GM12878 (cell line): ENCODE results near the gene USP35. TPM values are rescaled to one million over a fixed set of nuclear protein-coding genes. Genes with fewer than 3 reads are reported as not detected.

Source experiments
- ATAC-seq: fragments of 200-7000 bp; cut with Tn5 transposase; 3 replicates; pipeline ENCODE4 v1.9.1; 2020; ENCODE audit warnings: mild to moderate bottlenecking, moderate library complexity
- BruUV-seq: library from RNA; stranded (reverse); fragments of 400-500 nt; replicated peaks from 2 replicates; lab custom pipeline; 2021; lab: Mats Ljungman, UMichigan
- CTCF ChIA-PET: fragments of 300-600 bp; sonication (Branson Sonifier 250); formaldehyde crosslinking; extraction: SDS; loops from one replicate; lab custom pipeline; 2021; ENCODE audit warnings: inconsistent platforms; lab: Yijun Ruan, JAX
- POLR2A ChIA-PET: fragments of 350-600 bp; formaldehyde crosslinking; extraction: SDS; loops from one replicate; lab custom pipeline; 2021; ENCODE audit warnings: inconsistent platforms; lab: Charles Lee
- RAD21 ChIA-PET: fragments of 300-600 bp; sonication (Branson Sonifier 250); formaldehyde crosslinking; loops from one replicate; lab custom pipeline; 2023; ENCODE audit warnings: antibody characterized with exemption; ENCODE audit not compliant: unreplicated experiment; lab: Charles Lee
- SMC1A ChIA-PET: fragments of 300-600 bp; sonication (Branson Sonifier 250); formaldehyde crosslinking; loops from one replicate; lab custom pipeline; 2023; ENCODE audit not compliant: unreplicated experiment, uncharacterized antibody; lab: Charles Lee
- DNase-seq: peaks from one replicate; pipeline ENCODE4 v3.0.0-alpha.2; 2011; ENCODE audit warnings: low read depth, low spot score
- FAIRE-seq: peaks from 3 replicates; lab custom pipeline; 2011; peaks lifted over from hg19 to GRCh38; lab: Jason Lieb, UNC
- H2AFZ ChIP-seq: 2 replicates; pipeline ENCODE4 v1.6.0; 2011; ENCODE audit warnings: low read depth, low read length, control low read depth; ENCODE audit not compliant: control insufficient read depth
- H3K27ac ChIP-seq: 2 replicates; pipeline ENCODE4 v1.5.1; 2011; ENCODE audit warnings: control low read depth; ENCODE audit not compliant: control insufficient read depth, insufficient read depth
- H3K27me3 ChIP-seq, 2 experiments: replicated peaks in 1 of 2; 2 replicates each; pipeline versions ENCODE4 v1.6.0 to v1.6.1; 2011; ENCODE audit warnings: low read length in 1 of 2; ENCODE audit not compliant: control insufficient read depth in 2 of 2, insufficient read depth in 2 of 2
- H3K36me3 ChIP-seq, 2 experiments: 2 replicates each; pipeline ENCODE4 v1.5.1; 2011; ENCODE audit warnings: low read length in 1 of 2; ENCODE audit not compliant: control insufficient read depth in 2 of 2, insufficient read depth in 2 of 2
- H3K4me1 ChIP-seq: 2 replicates; pipeline ENCODE4 v1.6.1; 2011; ENCODE audit warnings: mild to moderate bottlenecking, low read length, moderate library complexity, mixed read lengths; ENCODE audit not compliant: control insufficient read depth, insufficient read depth
- H3K4me2 ChIP-seq: 2 replicates; pipeline ENCODE4 v1.6.0; 2011; ENCODE audit warnings: control low read depth; ENCODE audit not compliant: control insufficient read depth, insufficient read depth
- H3K4me3 ChIP-seq: fragments of 200-600 bp; sonication (generic); 2 replicates; pipeline ENCODE4 v1.5.1; 2016
- H3K79me2 ChIP-seq: 2 replicates; pipeline ENCODE4 v1.6.0; 2011; ENCODE audit warnings: low read length; ENCODE audit not compliant: control insufficient read depth, insufficient read depth
- H3K9ac ChIP-seq: 2 replicates; pipeline ENCODE4 v1.8.0; 2011; ENCODE audit warnings: low read length, control low read depth, mixed read lengths; ENCODE audit not compliant: control insufficient read depth, insufficient read depth
- H3K9me3 ChIP-seq: replicated peaks from 3 replicates; pipeline ENCODE4 v1.5.1; 2011; ENCODE audit warnings: mild to moderate bottlenecking, low read length; ENCODE audit not compliant: control insufficient read depth, insufficient read depth
- H4K20me1 ChIP-seq: 2 replicates; pipeline ENCODE4 v1.6.0; 2011; ENCODE audit not compliant: control insufficient read depth, insufficient read depth
- CBX5 ChIP-seq: sonication (generic); IDR thresholded peaks from 2 replicates; pipeline ENCODE4 v1.6.1; 2016; ENCODE audit warnings: low read depth, moderate library complexity, mild to moderate bottlenecking, inconsistent platforms
- DPF2 ChIP-seq: fragments of 450-650 bp; IDR thresholded peaks from 2 replicates; pipeline ENCODE4 v1.6.1; 2017; ENCODE audit warnings: mild to moderate bottlenecking
- ETV6 ChIP-seq, 2 experiments: fragments of 450-650 bp in 1 of 2; IDR thresholded peaks in 1 of 2; conservative IDR thresholded peaks in 1 of 2; 2 replicates each; pipeline ENCODE4 v1.6.1; 2014; ENCODE audit warnings: antibody characterized with exemption in 1 of 2, borderline replicate concordance in 1 of 2, low read depth in 1 of 2, mild to moderate bottlenecking in 1 of 2, moderate library complexity in 1 of 2
- IKZF2 ChIP-seq, 2 experiments: fragments of 450-650 bp; IDR thresholded peaks; 2 replicates each; pipeline ENCODE4 v1.6.1; 2017; ENCODE audit warnings: mild to moderate bottlenecking in 2 of 2, moderate library complexity in 2 of 2
- KLF5 ChIP-seq: fragments of 450-650 bp; IDR thresholded peaks from 2 replicates; pipeline ENCODE4 v1.6.1; 2014; ENCODE audit warnings: mild to moderate bottlenecking; ENCODE audit not compliant: partially characterized antibody
- LARP7 ChIP-seq: fragments of 450-650 bp; IDR thresholded peaks from 2 replicates; pipeline ENCODE4 v1.6.1; 2017; ENCODE audit warnings: mild to moderate bottlenecking
- MTA2 ChIP-seq: fragments of 450-650 bp; IDR thresholded peaks from 2 replicates; pipeline ENCODE4 v1.6.1; 2016; ENCODE audit warnings: low read depth, mild to moderate bottlenecking, moderate library complexity
- NFIC ChIP-seq: IDR thresholded peaks from 2 replicates; pipeline ENCODE4 v1.6.1; 2012; ENCODE audit warnings: low read depth, mild to moderate bottlenecking, inconsistent platforms, low read length, moderate library complexity
- NFYA ChIP-seq: IDR thresholded peaks from 2 replicates; pipeline ENCODE4 v1.6.1; 2011; ENCODE audit warnings: low read depth, mild to moderate bottlenecking, low read length, improper control_type of control experiment, borderline replicate concordance
- PAX8 ChIP-seq: fragments of 450-650 bp; IDR thresholded peaks from 2 replicates; pipeline ENCODE4 v1.6.1; 2017; ENCODE audit warnings: mild to moderate bottlenecking, moderate library complexity
- SIX5 ChIP-seq: IDR thresholded peaks from 2 replicates; pipeline ENCODE4 v1.6.1; 2011; ENCODE audit warnings: mild to moderate bottlenecking, low read depth, low read length, moderate library complexity; ENCODE audit not compliant: severe bottlenecking
- ZNF384 ChIP-seq: IDR thresholded peaks from 2 replicates; pipeline ENCODE4 v1.6.1; 2012; ENCODE audit warnings: low read depth, mild to moderate bottlenecking, low read length, improper control_type of control experiment, borderline replicate concordance
- WGBS: methylation state at CpG from one replicate; pipeline ENCODE4 v1.1.6; 2016; ENCODE audit warnings: low lambda C conversion rate; ENCODE audit not compliant: insufficient replicate concordance, insufficient coverage; ENCODE audit errors: missing lambda C conversion rate; 5-methylcytosine and 5-hydroxymethylcytosine counted together
- in situ Hi-C: fragments of 300-500 bp; cut with MboI; formaldehyde crosslinking; loops from 9 replicates; pipeline ENCODE4 v1.14.3; 2018; ENCODE audit warnings: mixed read lengths
- intact Hi-C: fragments of 100-400 bp; cut with micrococcal nuclease; formaldehyde crosslinking; loops from one replicate; pipeline ENCODE4 v1.14.2; 2022; ENCODE audit not compliant: unreplicated experiment
- polyA plus RNA-seq, 11 experiments: library from polyadenylated mRNA; depleted of rRNA in 4 of 11; unstranded in 6 of 11; stranded (reverse) in 5 of 11; fragments of >200 nt; fragmentation: Nextera tagmentation in 4 of 11; fragmentation: Illumina TruSeq in 1 of 11; extraction: Ambion mirVana in 4 of 11; extraction: Trizol in 1 of 11; gene quantifications; 1 replicate in 1 of 11; 2 replicates in 10 of 11; pipeline versions ENCODE4 v1.2.1 to v1.2.3, GENCODE V29; 2011 to 2016; ENCODE audit warnings: inconsistent platforms in 2 of 11, missing spikeins in 2 of 11, low read depth in 1 of 11
- total RNA-seq, 4 experiments: library from RNA; depleted of rRNA in 3 of 4; stranded (reverse); fragments of >200 nt in 3 of 4; fragmentation: Illumina TruSeq in 1 of 4; extraction: Trizol in 1 of 4; gene quantifications; 2 replicates each; pipeline versions ENCODE4 v1.2.1 to v1.2.3, GENCODE V29; 2013 to 2021
- TF ChIP-seq, protein P1 (sequence below), 3 experiments: IDR thresholded peaks in 2 of 3; conservative IDR thresholded peaks in 1 of 3; 2 replicates each; pipeline ENCODE4 v1.5.1; 2011; ENCODE audit warnings: low read depth in 3 of 3, low read length in 3 of 3, mild to moderate bottlenecking in 3 of 3, control low read depth in 2 of 3, moderate library complexity in 2 of 3, inconsistent platforms in 1 of 3, mixed read lengths in 1 of 3; ENCODE audit not compliant: control insufficient read depth in 2 of 3, insufficient read depth in 1 of 3; ENCODE audit errors: extremely low read depth in 1 of 3
- TF ChIP-seq, protein P2 (sequence below): fragments of 450-650 bp; formaldehyde crosslinking; IDR thresholded peaks from 2 replicates; pipeline ENCODE4 v1.4.0; 2022; ENCODE audit warnings: mild to moderate bottlenecking, moderate library complexity
- TF ChIP-seq, protein P3 (sequence below): IDR thresholded peaks from 2 replicates; pipeline ENCODE4 v1.6.1; 2012; ENCODE audit warnings: improper control_type of control experiment, low read depth, low read length; ENCODE audit not compliant: insufficient replicate concordance

Gene USP35
- total and polyA plus RNA-seq, 10 of the 15 experiments (the other 5 are each of a cell fraction or from before 2014, with no cell fraction given): 0.13 to 6.4 (median 3.1) TPM; not detected in 1

DNA sequence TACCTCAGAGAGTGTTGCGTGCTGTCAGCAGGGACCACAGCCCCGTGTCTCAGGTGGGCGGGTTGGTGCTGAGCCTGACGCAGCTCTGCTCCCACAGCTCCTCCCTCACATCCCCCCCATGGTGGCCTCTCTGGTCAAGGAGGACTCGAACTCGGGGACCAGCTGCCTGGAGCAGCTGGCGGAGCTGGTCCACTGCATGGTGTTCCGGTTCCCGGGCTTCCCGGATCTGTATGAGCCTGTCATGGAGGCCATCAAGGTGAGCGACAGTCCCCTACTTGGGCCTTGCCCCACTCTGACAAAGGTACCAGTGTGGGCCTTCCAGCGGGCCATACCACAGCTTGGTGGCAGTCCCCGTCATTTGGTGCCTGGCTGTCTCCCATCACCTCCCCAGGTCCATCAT lies 11.8 kb downstream of the USP35 start:
- no peaks in the 10 kb centered on the region for H4K20me1 ChIP-seq
- POLR2A ChIA-PET: no interaction called here
- TF ChIP-seq IKZF2 (IDR thresholded peaks at IDR 0.05) (no peak), MTA2 (no peak), CBX5 (no peak), LARP7 (no peak), NFIC (no peak), SIX5 (no peak), DPF2 (no peak), PAX8 (no peak), ZNF384 (no peak), NFYA (no peak), ETV6 (conservative IDR thresholded peaks at IDR 0.05 in 1 of 2, IDR thresholded peaks at IDR 0.05 in 1 of 2; ENCODE audit: borderline replicate concordance in 1 of 2, low read depth in 1 of 2) (no peak), KLF5 (no peak)
- TF ChIP-seq, protein P1, sequence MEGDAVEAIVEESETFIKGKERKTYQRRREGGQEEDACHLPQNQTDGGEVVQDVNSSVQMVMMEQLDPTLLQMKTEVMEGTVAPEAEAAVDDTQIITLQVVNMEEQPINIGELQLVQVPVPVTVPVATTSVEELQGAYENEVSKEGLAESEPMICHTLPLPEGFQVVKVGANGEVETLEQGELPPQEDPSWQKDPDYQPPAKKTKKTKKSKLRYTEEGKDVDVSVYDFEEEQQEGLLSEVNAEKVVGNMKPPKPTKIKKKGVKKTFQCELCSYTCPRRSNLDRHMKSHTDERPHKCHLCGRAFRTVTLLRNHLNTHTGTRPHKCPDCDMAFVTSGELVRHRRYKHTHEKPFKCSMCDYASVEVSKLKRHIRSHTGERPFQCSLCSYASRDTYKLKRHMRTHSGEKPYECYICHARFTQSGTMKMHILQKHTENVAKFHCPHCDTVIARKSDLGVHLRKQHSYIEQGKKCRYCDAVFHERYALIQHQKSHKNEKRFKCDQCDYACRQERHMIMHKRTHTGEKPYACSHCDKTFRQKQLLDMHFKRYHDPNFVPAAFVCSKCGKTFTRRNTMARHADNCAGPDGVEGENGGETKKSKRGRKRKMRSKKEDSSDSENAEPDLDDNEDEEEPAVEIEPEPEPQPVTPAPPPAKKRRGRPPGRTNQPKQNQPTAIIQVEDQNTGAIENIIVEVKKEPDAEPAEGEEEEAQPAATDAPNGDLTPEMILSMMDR (IDR thresholded peaks at IDR 0.05 in 2 of 3, conservative IDR thresholded peaks at IDR 0.05 in 1 of 3; ENCODE audit: control insufficient read depth in 2 of 3, extremely low read depth in 1 of 3, insufficient read depth in 1 of 3, low read depth in 3 of 3, low read length in 3 of 3): no peak
- TF ChIP-seq, protein P2, sequence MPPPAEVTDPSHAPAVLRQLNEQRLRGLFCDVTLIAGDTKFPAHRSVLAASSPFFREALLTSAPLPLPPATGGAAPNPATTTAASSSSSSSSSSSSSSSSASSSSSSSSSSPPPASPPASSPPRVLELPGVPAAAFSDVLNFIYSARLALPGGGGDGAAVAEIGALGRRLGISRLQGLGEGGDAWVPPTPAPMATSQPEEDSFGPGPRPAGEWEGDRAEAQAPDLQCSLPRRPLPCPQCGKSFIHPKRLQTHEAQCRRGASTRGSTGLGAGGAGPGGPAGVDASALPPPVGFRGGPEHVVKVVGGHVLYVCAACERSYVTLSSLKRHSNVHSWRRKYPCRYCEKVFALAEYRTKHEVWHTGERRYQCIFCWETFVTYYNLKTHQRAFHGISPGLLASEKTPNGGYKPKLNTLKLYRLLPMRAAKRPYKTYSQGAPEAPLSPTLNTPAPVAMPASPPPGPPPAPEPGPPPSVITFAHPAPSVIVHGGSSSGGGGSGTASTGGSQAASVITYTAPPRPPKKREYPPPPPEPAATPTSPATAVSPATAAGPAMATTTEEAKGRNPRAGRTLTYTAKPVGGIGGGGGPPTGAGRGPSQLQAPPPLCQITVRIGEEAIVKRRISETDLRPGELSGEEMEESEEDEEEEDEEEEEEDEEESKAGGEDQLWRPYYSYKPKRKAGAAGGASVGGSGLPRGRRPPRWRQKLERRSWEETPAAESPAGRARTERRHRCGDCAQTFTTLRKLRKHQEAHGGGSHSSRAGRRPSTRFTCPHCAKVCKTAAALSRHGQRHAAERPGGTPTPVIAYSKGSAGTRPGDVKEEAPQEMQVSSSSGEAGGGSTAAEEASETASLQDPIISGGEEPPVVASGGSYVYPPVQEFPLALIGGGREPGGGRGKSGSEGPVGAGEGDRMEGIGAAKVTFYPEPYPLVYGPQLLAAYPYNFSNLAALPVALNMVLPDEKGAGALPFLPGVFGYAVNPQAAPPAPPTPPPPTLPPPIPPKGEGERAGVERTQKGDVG (CRISPR knock-in tag): no peak
- TF ChIP-seq, protein P3, sequence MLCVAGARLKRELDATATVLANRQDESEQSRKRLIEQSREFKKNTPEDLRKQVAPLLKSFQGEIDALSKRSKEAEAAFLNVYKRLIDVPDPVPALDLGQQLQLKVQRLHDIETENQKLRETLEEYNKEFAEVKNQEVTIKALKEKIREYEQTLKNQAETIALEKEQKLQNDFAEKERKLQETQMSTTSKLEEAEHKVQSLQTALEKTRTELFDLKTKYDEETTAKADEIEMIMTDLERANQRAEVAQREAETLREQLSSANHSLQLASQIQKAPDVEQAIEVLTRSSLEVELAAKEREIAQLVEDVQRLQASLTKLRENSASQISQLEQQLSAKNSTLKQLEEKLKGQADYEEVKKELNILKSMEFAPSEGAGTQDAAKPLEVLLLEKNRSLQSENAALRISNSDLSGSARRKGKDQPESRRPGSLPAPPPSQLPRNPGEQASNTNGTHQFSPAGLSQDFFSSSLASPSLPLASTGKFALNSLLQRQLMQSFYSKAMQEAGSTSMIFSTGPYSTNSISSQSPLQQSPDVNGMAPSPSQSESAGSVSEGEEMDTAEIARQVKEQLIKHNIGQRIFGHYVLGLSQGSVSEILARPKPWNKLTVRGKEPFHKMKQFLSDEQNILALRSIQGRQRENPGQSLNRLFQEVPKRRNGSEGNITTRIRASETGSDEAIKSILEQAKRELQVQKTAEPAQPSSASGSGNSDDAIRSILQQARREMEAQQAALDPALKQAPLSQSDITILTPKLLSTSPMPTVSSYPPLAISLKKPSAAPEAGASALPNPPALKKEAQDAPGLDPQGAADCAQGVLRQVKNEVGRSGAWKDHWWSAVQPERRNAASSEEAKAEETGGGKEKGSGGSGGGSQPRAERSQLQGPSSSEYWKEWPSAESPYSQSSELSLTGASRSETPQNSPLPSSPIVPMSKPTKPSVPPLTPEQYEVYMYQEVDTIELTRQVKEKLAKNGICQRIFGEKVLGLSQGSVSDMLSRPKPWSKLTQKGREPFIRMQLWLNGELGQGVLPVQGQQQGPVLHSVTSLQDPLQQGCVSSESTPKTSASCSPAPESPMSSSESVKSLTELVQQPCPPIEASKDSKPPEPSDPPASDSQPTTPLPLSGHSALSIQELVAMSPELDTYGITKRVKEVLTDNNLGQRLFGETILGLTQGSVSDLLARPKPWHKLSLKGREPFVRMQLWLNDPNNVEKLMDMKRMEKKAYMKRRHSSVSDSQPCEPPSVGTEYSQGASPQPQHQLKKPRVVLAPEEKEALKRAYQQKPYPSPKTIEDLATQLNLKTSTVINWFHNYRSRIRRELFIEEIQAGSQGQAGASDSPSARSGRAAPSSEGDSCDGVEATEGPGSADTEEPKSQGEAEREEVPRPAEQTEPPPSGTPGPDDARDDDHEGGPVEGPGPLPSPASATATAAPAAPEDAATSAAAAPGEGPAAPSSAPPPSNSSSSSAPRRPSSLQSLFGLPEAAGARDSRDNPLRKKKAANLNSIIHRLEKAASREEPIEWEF: no peak

More for the DNA sequence above, 11.8 kb downstream of the USP35 start:
- ChIA-PET CTCF (no interaction called here), SMC1A (no interaction called here), RAD21 (no interaction called here)
- intact Hi-C loops: no loop called here
- Histone ChIP-seq H3K27ac (no peak overlapping the region), H3K4me1 (peaks cover 6% of the 10 kb centered on the region; the same call in 1 of the 2 replicates), H2AFZ (no peak overlapping the region), H3K9ac (no peak overlapping the region), H3K79me2 (no peaks in the 10 kb centered on the region), H3K4me3 (no peak overlapping the region), H3K4me2 (no peak overlapping the region), H3K27me3 (no peaks in the 10 kb centered on the region), H3K36me3 (no peaks in the 10 kb centered on the region; a peak in 2 of 4 replicates), H3K9me3 (no peaks in the 10 kb centered on the region; the same call in 2 of the 3 replicates)
- ATAC-seq: no peak
- WGBS: 89% methylated on average over 13 of the region's 13 CpGs
- no TSS peak for BruUV-seq
- in situ Hi-C loops: no loop called here
- FAIRE-seq: no peak
- DNase-seq: no peak
